GM12801 (cell line): ENCODE measurements around the gene HDHD3.

ENCODE experiments used
- CTCF ChIP-seq: IDR thresholded peaks from one replicate; pipeline ENCODE4 v1.5.1; 2011; ENCODE audit warnings: control low read depth; ENCODE audit not compliant: insufficient read length; ENCODE audit errors: extremely low read depth

The HDHD3 gene

GRCh38 chr9:113359385-113359784, 17.4 kb downstream of the HDHD3 start:
- TF ChIP-seq CTCF = no peak

DNA sequence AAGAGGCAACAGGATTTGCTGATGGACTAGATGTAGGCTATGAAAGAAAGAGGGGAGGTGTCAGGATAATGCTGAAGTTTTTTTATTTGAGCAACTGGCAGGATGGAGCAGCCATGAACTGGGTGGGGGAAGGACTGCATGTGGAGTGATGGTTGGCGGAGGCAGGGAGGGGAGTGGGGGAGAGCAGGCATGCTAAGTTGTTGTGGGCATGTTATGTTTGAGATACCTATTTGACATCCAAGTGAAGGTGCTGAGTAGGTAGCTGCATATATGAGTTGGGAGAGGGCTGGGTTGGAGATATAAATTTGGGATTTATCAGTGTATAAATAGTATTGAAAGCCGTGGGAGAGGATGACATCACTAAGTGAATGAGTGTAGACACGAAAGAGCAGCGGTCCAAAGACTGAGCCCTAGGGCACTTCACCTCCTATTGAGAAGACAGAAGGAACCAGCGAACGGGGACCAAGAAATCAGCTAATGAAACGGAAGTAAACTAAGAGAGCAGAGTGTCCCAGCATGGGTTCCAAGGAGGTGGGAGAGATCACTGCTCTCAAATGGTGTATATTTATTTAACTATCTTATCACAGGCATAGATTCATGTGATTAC, 20.0 kb downstream of the HDHD3 start:
- no peak for TF ChIP-seq CTCF

DNA sequence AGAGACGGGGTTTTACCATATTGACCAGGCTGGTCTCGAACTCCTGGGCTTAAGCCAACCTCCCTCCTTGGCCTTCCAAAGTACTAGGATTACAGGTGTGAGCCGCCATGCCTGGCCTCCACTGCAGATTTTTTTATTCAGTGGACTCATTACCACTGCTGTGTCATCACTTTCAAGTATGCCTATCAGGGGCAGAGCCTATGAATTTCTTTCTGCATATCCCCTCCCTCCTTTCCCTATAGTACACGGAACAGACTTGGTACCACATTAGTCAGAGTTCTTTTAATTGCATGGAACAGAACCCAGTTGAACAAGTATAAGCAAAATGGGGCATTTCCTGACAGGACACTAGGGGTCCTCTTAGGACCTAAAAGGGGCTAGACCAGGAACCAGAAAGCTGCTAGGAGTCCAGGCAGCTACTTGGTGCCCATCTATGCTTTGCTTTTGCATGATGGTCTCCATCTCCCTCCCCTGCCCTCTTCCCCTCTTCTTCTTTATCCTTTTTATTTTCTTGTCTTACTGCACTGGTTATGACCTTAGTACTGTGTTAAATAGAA, 21.7 kb downstream of the HDHD3 start:
- TF ChIP-seq CTCF = no peak

DNA sequence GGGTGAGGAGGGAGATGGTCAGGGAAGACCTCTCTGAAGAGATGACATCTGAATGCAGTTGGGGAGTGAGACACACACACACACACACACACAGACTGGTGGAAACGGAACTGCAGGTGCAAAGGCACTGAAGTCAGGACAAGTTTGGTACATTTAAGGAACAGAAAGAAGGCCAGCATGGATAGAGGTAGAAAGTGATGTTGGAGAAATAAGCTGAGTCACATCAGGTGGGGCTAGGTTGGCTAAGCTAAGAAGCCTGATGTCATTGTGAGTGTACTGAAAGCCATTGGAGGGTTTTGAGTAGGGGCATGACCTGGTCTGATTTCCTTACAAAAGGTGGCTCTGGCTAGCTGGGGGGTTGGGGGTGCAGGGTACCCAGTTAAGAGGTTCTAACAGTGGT, 24.4 kb downstream of the HDHD3 start:
- TF ChIP-seq CTCF = no peak

GRCh38 chr9:113352006-113352405, 24.8 kb downstream of the HDHD3 start:
- TF ChIP-seq CTCF = no peak

DNA sequence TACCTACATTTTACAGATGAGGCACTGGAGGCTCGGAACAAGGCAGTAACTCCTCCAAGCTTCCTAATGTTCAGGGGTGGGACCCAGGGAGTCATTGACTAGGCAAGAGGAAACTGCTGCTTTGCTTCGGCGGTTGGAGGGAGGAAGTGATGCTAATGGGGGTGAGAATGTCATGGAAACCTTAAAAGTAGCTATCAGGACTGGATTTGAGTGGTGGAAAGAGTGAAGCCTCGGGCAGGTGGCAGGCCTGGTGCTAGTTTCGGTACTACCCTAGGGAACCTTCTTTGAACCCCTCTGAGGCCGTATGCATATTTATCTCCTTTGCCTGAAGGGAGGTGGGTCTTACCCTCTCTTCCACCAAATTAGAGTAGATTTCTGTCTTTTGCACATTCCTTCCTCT, 25.8 kb downstream of the HDHD3 start:
- TF ChIP-seq CTCF = no peak

DNA sequence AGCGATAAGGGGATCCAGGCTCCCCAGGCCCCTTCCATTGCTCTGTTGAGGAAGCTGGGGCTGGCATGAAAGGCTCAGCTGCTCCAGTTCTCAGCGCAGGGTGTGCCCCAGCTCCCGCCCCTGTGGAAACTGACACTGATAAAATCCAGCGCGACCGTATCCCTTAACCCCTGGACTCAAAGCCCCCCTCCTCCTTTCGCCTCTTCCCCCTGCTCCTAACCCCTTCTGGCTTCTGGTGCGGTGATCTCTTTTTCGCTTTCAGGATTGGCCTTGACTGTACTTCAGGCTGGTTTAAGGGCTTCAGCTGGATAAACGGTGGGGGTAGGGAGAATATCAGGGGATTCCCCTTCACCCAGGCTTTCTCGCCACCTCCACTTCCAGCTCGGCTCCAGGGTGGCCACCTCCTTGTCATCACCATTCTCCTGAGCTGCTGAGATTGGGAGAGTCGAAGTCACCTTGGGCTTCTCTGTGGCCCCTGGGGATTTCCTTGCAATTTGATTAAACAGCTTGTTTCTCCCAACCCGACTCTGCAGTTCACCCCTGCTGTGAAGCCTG, 26.6 kb downstream of the HDHD3 start:
- TF ChIP-seq CTCF = no peak
